Epithelial cell of esophagus (primary cell): ENCODE data around the gene OBP2A.

ENCODE experiments used
- DNase-seq: peaks from one replicate; pipeline ENCODE4 v3.0.0; 2010; ENCODE audit warnings: low read depth
- H3K4me3 ChIP-seq: 2 replicates; pipeline ENCODE4 v1.5.1; 2011; ENCODE audit warnings: mild to moderate bottlenecking, low read length, control low read depth
- TF ChIP-seq, protein P1 (sequence below): IDR thresholded peaks from 2 replicates; pipeline ENCODE4 v1.5.1; 2011; ENCODE audit warnings: low read depth, mild to moderate bottlenecking, low read length, control low read depth, inconsistent platforms; ENCODE audit not compliant: insufficient read depth; ENCODE audit errors: missing control alignments

The OBP2A gene

DNA sequence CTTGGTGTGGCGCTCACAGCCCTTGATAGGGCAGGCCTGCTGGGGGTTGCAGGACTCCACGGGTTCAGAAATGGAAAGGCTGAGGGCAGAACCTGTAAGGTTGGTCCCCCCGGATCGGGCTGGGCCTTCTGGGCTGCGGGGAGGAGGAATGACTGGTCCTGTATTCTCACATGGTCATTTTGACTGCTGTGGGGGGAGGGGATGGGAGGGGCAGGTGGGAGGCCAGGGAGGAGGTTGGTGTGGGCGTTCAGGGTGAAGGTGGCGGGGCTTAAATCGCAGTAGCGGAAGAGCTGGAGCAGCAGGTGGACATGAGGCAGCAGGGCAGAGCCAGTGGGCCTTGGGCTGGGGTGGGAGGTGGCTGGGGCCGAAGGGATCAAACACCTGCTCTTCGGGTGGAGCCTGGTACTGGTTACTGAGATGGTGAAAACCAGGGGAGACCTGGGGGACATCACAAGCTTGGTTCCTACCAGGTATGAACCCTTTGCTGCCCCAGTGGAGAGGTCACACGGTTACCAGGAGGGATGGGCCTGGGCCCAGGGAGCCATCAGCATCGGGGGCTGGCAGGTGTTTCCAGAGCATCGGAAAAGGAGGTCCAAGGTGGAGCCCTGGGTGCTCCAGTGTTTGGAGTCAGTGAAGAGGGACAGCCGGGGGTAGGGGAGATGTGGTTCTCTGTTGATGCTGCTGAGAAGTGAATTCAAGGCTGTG, 43.6 kb upstream of the OBP2A start:
- DNase-seq = no peak
- TF ChIP-seq, protein P1, sequence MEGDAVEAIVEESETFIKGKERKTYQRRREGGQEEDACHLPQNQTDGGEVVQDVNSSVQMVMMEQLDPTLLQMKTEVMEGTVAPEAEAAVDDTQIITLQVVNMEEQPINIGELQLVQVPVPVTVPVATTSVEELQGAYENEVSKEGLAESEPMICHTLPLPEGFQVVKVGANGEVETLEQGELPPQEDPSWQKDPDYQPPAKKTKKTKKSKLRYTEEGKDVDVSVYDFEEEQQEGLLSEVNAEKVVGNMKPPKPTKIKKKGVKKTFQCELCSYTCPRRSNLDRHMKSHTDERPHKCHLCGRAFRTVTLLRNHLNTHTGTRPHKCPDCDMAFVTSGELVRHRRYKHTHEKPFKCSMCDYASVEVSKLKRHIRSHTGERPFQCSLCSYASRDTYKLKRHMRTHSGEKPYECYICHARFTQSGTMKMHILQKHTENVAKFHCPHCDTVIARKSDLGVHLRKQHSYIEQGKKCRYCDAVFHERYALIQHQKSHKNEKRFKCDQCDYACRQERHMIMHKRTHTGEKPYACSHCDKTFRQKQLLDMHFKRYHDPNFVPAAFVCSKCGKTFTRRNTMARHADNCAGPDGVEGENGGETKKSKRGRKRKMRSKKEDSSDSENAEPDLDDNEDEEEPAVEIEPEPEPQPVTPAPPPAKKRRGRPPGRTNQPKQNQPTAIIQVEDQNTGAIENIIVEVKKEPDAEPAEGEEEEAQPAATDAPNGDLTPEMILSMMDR = no peak
- peak overlapping the region; percentile 74 for H3K4me3 ChIP-seq

DNA sequence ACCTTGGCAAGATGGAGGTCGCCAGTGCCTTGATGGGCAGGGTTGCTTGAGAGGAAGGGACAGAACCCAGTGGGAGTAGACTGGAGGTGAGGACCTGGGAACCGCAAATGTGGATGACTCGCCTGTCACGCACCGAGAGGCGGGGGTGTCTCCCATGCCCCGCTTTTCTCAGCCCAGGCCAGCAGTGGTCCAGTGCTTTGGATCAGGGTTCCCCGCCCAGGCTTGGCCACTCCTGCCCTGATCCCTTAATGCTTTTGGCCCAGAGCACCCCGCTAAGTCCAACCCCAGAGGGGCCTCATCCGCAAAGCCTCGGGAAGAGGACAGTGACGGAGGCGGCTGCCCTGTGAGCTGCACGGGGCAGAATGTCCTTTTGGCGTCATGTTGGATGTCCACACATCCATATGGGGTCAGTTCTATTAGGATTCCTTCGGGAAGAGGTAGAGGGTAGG, 43.0 kb upstream of the OBP2A start:
- no peak overlapping the region for H3K4me3 ChIP-seq
- TF ChIP-seq, protein P1 = no peak
- no peak for DNase-seq

DNA sequence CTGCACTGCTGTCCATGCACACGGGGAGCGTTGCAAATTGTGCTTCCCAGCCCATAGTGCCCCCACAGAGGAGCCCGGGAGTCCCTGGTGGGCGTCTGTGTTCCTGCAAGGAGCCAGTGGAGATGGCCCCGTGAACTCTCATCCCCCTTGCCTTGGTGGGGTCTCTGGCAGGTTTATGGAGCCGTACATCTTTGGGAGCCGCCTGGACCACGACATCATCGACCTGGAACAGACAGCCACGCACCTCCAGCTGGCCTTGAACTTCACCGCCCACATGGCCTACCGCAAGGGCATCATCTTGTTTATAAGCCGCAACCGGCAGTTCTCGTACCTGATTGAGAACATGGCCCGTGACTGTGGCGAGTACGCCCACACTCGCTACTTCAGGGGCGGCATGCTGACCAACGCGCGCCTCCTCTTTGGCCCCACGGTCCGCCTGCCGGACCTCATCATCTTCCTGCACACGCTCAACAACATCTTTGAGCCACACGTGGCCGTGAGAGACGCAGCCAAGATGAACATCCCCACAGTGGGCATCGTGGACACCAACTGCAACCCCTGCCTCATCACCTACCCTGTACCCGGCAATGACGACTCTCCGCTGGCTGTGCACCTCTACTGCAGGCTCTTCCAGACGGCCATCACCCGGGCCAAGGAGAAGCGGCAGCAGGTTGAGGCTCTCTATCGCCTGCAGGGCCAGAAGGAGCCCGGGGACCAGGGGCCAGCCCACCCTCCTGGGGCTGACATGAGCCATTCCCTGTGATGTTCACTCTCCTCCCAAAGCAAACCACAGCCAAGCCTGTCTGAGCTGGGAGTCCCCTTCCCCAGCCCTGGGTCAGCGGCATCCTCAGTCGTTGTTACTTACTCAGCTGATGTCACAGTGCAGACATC, 42.3 kb upstream of the OBP2A start:
- DNase-seq = no peak
- TF ChIP-seq, protein P1 = no peak
- no peak overlapping the region for H3K4me3 ChIP-seq

DNA sequence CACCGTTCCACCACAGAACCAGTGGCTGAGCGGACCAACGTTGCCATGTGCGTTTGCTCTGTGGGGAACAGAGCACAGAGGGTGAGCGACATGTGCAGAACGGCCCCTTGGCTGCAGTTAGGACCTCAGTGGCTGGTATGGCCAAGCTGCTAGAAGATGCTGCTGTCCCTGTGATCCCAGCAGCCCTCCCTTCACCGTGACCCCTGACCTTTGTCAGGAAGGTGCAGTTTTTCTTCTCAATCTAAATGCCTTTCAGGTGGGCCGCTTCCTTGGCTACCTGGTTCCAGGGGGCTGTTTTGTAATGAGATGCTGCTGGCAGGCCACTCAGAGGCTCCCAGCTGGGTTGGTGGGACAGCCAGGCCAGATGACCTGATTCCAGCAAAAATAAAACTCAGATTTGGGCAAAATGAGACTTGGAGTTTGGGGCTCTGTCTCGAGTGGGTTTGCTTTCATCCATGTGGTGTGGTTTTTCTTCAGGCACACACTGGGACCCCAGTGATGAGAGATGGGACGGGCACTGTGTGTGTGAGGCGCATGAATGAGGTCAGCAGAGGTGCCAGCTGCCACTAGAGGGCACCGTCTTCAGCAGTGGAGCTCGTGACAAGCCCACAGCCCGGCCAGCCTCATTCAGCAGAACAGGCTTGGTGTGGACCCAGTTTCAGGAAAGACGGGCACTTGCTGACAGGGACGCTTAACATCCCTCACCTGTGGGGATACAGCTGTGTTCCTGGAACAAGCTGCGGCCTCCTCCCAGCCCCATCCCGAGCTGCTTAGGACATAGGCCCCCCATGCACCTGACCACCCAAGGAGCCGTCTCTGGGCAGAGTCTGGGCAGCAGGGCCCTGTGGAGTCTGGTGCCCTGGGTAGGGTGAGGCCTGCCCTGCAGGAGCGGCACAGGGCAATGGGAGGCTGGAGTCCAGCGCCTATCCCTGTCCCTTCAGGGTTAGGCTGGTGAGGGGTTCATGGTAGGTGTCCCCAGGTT, 41.4 kb upstream of the OBP2A start:
- DNase-seq = peak; percentile 67
- TF ChIP-seq, protein P1 = peak; percentile 79
- no peak overlapping the region for H3K4me3 ChIP-seq

DNA sequence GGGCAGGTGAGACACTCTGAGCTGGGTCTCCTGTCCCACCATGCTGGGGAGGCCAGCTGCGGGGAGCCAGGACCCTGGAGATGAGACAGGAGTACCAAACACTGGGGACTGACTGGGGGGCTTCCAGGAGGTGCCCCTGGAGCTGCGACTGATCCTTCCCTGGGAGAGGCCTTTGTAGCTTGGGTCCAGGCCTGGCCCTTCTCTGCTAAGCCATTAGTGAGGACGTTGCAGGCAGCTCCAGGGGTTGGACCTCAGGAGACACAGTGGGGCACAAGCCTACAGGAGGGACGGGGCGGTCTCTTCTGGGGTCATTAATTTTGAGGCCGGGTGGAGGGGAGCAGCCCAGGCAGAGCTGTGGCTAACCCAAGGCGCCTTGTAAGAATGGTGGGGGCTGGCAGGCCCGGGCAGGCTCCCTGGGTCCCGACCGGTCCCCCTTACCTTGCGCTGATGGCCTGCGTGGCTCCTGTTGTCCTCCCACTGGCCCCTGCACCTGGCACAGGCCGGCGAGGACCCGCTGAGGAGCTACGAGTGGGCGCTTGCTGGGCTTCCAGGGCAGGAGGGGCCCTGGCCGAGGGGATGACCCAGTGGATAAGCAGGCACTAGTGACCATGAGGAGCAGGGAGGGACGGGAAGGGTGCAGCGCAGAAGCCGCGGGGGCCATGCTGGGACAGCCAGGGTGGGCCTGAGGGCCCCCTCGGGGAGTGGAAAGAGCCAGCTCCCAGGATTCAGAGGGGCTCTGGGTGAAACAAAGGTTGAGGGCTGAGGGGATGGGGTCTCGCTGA, 40.3 kb upstream of the OBP2A start:
- H3K4me3 ChIP-seq = no peak overlapping the region
- no peak for DNase-seq
- TF ChIP-seq, protein P1 = no peak

DNA sequence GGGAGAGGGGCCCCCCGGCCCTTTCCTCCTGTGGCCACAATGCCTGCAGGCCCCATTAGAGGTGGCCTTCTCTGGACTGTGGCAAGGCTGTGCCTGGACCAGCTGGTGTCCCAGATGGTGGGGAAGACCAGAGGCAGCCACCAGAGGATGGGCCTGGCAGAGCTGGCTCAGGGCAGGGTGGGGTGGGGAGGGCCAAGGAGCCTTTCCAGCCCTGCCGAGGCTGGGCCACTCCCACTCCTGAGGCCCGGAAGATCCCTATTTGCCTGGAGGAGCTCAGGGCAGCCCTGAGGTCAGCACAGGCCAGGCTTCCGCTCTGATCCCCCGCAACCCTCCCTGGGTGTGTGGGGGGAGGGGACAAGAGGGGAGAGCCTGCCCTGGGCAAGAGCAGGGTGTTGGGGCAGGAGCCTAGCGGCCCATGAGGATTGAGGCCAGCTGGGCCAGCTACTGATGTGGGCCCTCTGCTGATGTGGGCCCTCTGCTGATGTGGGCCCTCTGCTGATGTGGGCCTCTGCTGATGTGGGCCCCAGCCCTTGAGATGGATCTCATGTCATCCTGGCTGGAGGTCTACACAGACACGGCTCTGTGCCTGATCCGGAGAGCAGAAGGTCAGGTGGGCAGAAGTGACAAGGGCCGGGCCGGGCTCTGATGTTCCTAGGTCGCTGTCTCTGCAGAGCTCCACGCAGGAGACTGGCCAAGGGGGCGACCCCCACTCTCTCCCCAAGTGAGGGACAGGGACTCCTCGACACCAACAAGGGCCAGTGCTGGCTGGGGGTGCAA, 39.4 kb upstream of the OBP2A start:
- no peak overlapping the region for H3K4me3 ChIP-seq
- no peak for DNase-seq
- TF ChIP-seq, protein P1 = no peak
